Ovary (tissue), 3 donors: Measurements from ENCODE around the gene ASPN.

Source experiments
- CTCF ChIP-seq, 3 donors: fragments of 450-650 bp in 2 of 3; fragments of 200-600 bp in 1 of 3; IDR thresholded peaks; one replicate each; pipeline versions ENCODE4 v1.5.1 to v1.8.0; 2016 to 2022; ENCODE audit warnings: antibody characterized with exemption in 3 of 3, mild to moderate bottlenecking in 1 of 3
- EP300 ChIP-seq: sonication (generic); formaldehyde crosslinking; IDR thresholded peaks from one replicate; pipeline ENCODE4 v1.6.1; 2017; ENCODE audit warnings: antibody characterized with exemption
- POLR2A ChIP-seq: fragments of 450-650 bp; IDR thresholded peaks from one replicate; pipeline ENCODE4 v1.6.1; 2017; ENCODE audit warnings: antibody characterized with exemption, mild to moderate bottlenecking, moderate library complexity
- donor health status: DM: no; HTN: no; CAD: no.

- TF ChIP-seq EP300 (no peak), CTCF (IDR thresholded peaks at IDR 0.05) (no peak), POLR2A (no peak)
Observed at GRCh38 chr9:92480291-92480771, 2.0 kb downstream of the ASPN start.
